Measurements from ENCODE around the gene MINK1. TPM values are rescaled to one million over a fixed set of nuclear protein-coding genes. Genes with fewer than 3 reads are reported as not detected.
"Not testable (repeated sequence)": the region's sequence is repeated elsewhere in the genome, so short reads cannot be mapped to it uniquely, and the experiment has no call there.

MINK1 gene
- total RNA-seq, 1 experiment from 2014 or later: 13.8 TPM

GRCh38 chr17:4846635-4847390 is 13.7 kb downstream of the MINK1 start:
- DNase-seq (ENCODE audit: low read depth): no peak

- DNase-seq (ENCODE audit: low read depth): no peak
These were observed 15.9 kb downstream of the MINK1 start for GRCh38 chr17:4849011-4849536.

- no peak for DNase-seq (ENCODE audit: low read depth)
These were observed 17.1 kb downstream of the MINK1 start for GRCh38 chr17:4850246-4850645.

- DNase-seq (ENCODE audit: low read depth): no peak
These were observed 17.9 kb downstream of the MINK1 start for GRCh38 chr17:4851084-4851483.

- DNase-seq (ENCODE audit: low read depth): peak; percentile 16
These were observed 19.5 kb downstream of the MINK1 start for GRCh38 chr17:4852567-4853207.

GRCh38 chr17:4853208-4853671 is 20.1 kb downstream of the MINK1 start:
- DNase-seq (ENCODE audit: low read depth): no peak

- DNase-seq (ENCODE audit: low read depth): no peak
These were observed 21.1 kb downstream of the MINK1 start for GRCh38 chr17:4854111-4854681.

GRCh38 chr17:4856271-4856936 is 23.3 kb downstream of the MINK1 start:
- no peak for DNase-seq (ENCODE audit: low read depth)

GRCh38 chr17:4856937-4857314 is 23.8 kb downstream of the MINK1 start:
- DNase-seq (ENCODE audit: low read depth): no peak

GRCh38 chr17:4857347-4857746 is 24.2 kb downstream of the MINK1 start:
- DNase-seq (ENCODE audit: low read depth): not testable (repeated sequence)

- peak; percentile 27 for DNase-seq (ENCODE audit: low read depth)
These were observed 25.1 kb downstream of the MINK1 start for GRCh38 chr17:4858068-4858881.

- peak; percentile 43 for DNase-seq (ENCODE audit: low read depth)
These were observed 25.7 kb downstream of the MINK1 start for GRCh38 chr17:4858882-4859260.

GRCh38 chr17:4859816-4860625 is 26.9 kb downstream of the MINK1 start:
- no peak for DNase-seq (ENCODE audit: low read depth)

GRCh38 chr17:4860651-4861050 is 27.5 kb downstream of the MINK1 start:
- DNase-seq (ENCODE audit: low read depth): no peak

GRCh38 chr17:4861052-4861451 is 27.9 kb downstream of the MINK1 start:
- no peak for DNase-seq (ENCODE audit: low read depth)

- DNase-seq (ENCODE audit: low read depth): no peak
These were observed 29.6 kb downstream of the MINK1 start for GRCh38 chr17:4862720-4863119.

- no peak for DNase-seq (ENCODE audit: low read depth)
These were observed 30.2 kb downstream of the MINK1 start for GRCh38 chr17:4863321-4863720.

GRCh38 chr17:4867535-4867934 is 34.4 kb downstream of the MINK1 start:
- not testable (repeated sequence) for DNase-seq (ENCODE audit: low read depth)

- DNase-seq (ENCODE audit: low read depth): not testable (repeated sequence)
These were observed 36.2 kb downstream of the MINK1 start for GRCh38 chr17:4869058-4869998.

Measured in Daoy (cell line).